ENCODE data around the gene BPIFB2.

GRCh38 chr20:33072362-33072761 lies 64.9 kb downstream of the BPIFB2 start:
- TF ChIP-seq POLR2AphosphoS5 (IDR thresholded peaks at IDR 0.05), result no peak
- TF ChIP-seq CTCF (IDR thresholded peaks at IDR 0.05), result no peak
